NCI-H1694 treated with DMSO at 0.1 percent for 48 hours (cell line): ENCODE data around the gene KCNA2.

Experiments
- DNase-seq: peaks from one replicate; lab custom pipeline; 2025; lab: John Stamatoyannopoulos, UW

KCNA2 gene

GRCh38 chr1:110628323-110629105, 22.4 kb upstream of the KCNA2 start:
- DNase-seq = no peak

- no peak for DNase-seq
Observed at GRCh38 chr1:110627764-110628163, 21.6 kb upstream of the KCNA2 start.

- no peak for DNase-seq
Observed at GRCh38 chr1:110626889-110627288, 20.7 kb upstream of the KCNA2 start.

GRCh38 chr1:110620686-110621085, 14.5 kb upstream of the KCNA2 start:
- no peak for DNase-seq

- no peak for DNase-seq
Observed at GRCh38 chr1:110620250-110620615, 14.1 kb upstream of the KCNA2 start.

- peak; percentile 78 for DNase-seq
Observed at GRCh38 chr1:110619412-110620249, 13.5 kb upstream of the KCNA2 start.

GRCh38 chr1:110618668-110619067, 12.5 kb upstream of the KCNA2 start:
- DNase-seq = no peak

- no peak for DNase-seq
Observed at GRCh38 chr1:110617589-110617988, 11.4 kb upstream of the KCNA2 start.

GRCh38 chr1:110617116-110617515, 11.0 kb upstream of the KCNA2 start:
- no peak for DNase-seq

GRCh38 chr1:110616587-110616986, 10.4 kb upstream of the KCNA2 start:
- DNase-seq = no peak

GRCh38 chr1:110615548-110616130, 9.5 kb upstream of the KCNA2 start:
- peak; percentile 78 for DNase-seq

GRCh38 chr1:110612060-110612745, 6.0 kb upstream of the KCNA2 start:
- DNase-seq = no peak

- DNase-seq = no peak
Observed at GRCh38 chr1:110610696-110611286, 4.6 kb upstream of the KCNA2 start.

- DNase-seq = no peak
Observed at GRCh38 chr1:110610084-110610483, 3.9 kb upstream of the KCNA2 start.

GRCh38 chr1:110608247-110608646, 2.1 kb upstream of the KCNA2 start:
- DNase-seq = no peak

- no peak for DNase-seq
Observed at GRCh38 chr1:110607536-110608230, 1.5 kb upstream of the KCNA2 start.

- no peak for DNase-seq
Observed at GRCh38 chr1:110606657-110607535, 738 bp upstream of the KCNA2 start.

- no peak for DNase-seq
Observed at GRCh38 chr1:110605446-110605845, 712 bp downstream of the KCNA2 start.

- DNase-seq = no peak
Observed at GRCh38 chr1:110604586-110605148, 1.5 kb downstream of the KCNA2 start.

- no peak for DNase-seq
Observed at GRCh38 chr1:110603058-110603457, 3.1 kb downstream of the KCNA2 start.
